Glomerular endothelial cell (primary cell): ENCODE results near the gene SHC4. TPM values are rescaled to one million over a fixed set of nuclear protein-coding genes. Genes with fewer than 3 reads are reported as not detected.

Source experiments
- total RNA-seq: library from RNA; depleted of rRNA; stranded (reverse); fragments of >200 nt; gene quantifications from 2 replicates; pipeline ENCODE4 v1.2.3, GENCODE V29; 2015

Gene SHC4
- total RNA-seq, 1 donor from 2014 or later, result 1.1 TPM

Other genes starting within 250 kb of the SHC4 start
- gene CEP152, start 152.8 kb downstream of the SHC4 start, total RNA-seq, result 3.7 and 3.9 TPM in 2 replicates
- 272 and 293 TPM in 2 replicates for gene EID1, start 85.8 kb downstream of the SHC4 start, total RNA-seq
- 24.5 and 38.0 TPM in 2 replicates for gene SECISBP2L, start 82.5 kb upstream of the SHC4 start, total RNA-seq
- 41.8 and 45.6 TPM in 2 replicates for gene COPS2, start 191.7 kb upstream of the SHC4 start, total RNA-seq
- 28.8 and 34.5 TPM in 2 replicates for gene GALK2, start 206.3 kb upstream of the SHC4 start, total RNA-seq